ENCODE measurements around the gene MPHOSPH8.
"Not testable (repeated sequence)": the region's sequence is repeated elsewhere in the genome, so short reads cannot be mapped to it uniquely, and the experiment has no call there.

The MPHOSPH8 gene

GRCh38 chr13:19685437-19685836 is 52.0 kb downstream of the MPHOSPH8 start:
- no peak for DNase-seq

GRCh38 chr13:19691447-19691846 is 58.0 kb downstream of the MPHOSPH8 start:
- not testable (repeated sequence) for DNase-seq

GRCh38 chr13:19695428-19695827 is 62.0 kb downstream of the MPHOSPH8 start:
- no peak for DNase-seq

- DNase-seq, result no peak
Observed at GRCh38 chr13:19695829-19696228, 62.4 kb downstream of the MPHOSPH8 start.

- not testable (repeated sequence) for DNase-seq
Observed at GRCh38 chr13:19700963-19701362, 67.5 kb downstream of the MPHOSPH8 start.

- DNase-seq, result not testable (repeated sequence)
Observed at GRCh38 chr13:19701619-19702018, 68.2 kb downstream of the MPHOSPH8 start.

GRCh38 chr13:19704256-19704655 is 70.8 kb downstream of the MPHOSPH8 start:
- not testable (repeated sequence) for DNase-seq

- DNase-seq, result not testable (repeated sequence)
Observed at GRCh38 chr13:19709039-19709438, 75.6 kb downstream of the MPHOSPH8 start.

GRCh38 chr13:19709782-19710181 is 76.3 kb downstream of the MPHOSPH8 start:
- not testable (repeated sequence) for DNase-seq

- DNase-seq, result no peak
Observed at GRCh38 chr13:19713186-19713965, 79.9 kb downstream of the MPHOSPH8 start.

GRCh38 chr13:19720039-19720438 is 86.6 kb downstream of the MPHOSPH8 start:
- no peak for DNase-seq

All from CD4-positive, alpha-beta T cell treated with Interleukin-1 beta for 1 hour (primary cell).